ENCODE data around the gene ALG5.

DNA sequence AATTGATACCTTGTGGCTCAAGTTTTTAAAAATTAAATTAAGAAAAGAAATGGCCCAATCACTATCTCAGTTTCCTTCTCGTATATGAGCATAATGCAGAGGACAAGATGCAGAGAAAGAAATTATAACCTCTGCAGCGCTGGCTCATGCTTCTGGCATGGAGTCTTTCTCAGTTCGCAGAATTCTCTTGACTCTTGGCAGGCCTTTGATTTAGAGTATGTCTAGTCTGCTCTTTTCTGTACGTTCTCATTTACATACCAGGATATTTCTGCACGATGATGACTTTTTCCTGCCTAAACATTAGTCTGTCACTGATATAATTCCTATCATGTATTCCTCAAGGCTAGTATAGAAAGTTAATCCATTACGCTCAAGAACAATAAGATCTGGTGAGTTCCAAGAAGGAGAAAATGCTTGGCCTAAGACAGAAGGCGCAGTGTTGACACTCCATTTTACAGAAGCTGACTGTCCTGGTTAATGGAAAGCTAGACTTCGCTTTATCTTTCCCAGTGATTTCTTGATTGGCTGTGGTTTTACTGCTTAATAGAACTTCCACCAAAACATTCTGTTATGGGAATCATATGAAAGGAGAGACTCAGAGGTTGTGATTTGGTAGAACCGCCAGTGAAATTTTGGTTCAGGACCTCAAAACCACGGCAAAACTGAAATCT is 77.4 kb downstream of the ALG5 start:
- TF ChIP-seq EZH2 (IDR thresholded peaks at IDR 0.05; ENCODE audit: insufficient read depth, poor library complexity, severe bottlenecking) = no peak
- TF ChIP-seq EZH2phosphoT487 (IDR thresholded peaks at IDR 0.05; ENCODE audit: insufficient read depth, low read depth) = no peak
